IMR-90 (cell line): Measurements from ENCODE around the gene ZBTB48. TPM values are rescaled to one million over a fixed set of nuclear protein-coding genes. Genes with fewer than 3 reads are reported as not detected.

Experiments used
- ATAC-seq: fragments of 200-7000 bp; cut with Tn5 transposase; 2 replicates; pipeline ENCODE4 v1.9.1; 2020; ENCODE audit warnings: low read depth, mild to moderate bottlenecking, moderate library complexity
- BruUV-seq: library from RNA; stranded (reverse); fragments of 400-500 nt; replicated peaks from 2 replicates; lab custom pipeline; 2021; lab: Mats Ljungman, UMichigan
- CTCF ChIA-PET: fragments of 300-600 bp; formaldehyde crosslinking; extraction: SDS; loops from one replicate; lab custom pipeline; 2021; ENCODE audit warnings: antibody characterized with exemption; lab: Yijun Ruan, JAX
- POLR2A ChIA-PET: fragments of 300-600 bp; sonication (Branson Sonifier 250); formaldehyde crosslinking; loops from one replicate; lab custom pipeline; 2022; ENCODE audit warnings: antibody characterized with exemption; ENCODE audit not compliant: unreplicated experiment; lab: Charles Lee
- DNase-seq: peaks from one replicate; pipeline ENCODE4 v3.0.0; 2013
- H2AFZ ChIP-seq: replicated peaks from 2 replicates; pipeline ENCODE3; 2013; ENCODE audit warnings: low read length, mild to moderate bottlenecking; ENCODE audit not compliant: poor library complexity
- H2AK5ac ChIP-seq: 2 replicates; pipeline ENCODE4 v1.6.1; 2013; ENCODE audit warnings: low read depth, low read length, inconsistent platforms
- H2AK9ac ChIP-seq: replicated peaks from 2 replicates; pipeline ENCODE3; 2013; ENCODE audit warnings: mild to moderate bottlenecking, low read depth, low read length, moderate library complexity; ENCODE audit not compliant: poor library complexity
- H2BK120ac ChIP-seq: 2 replicates; pipeline ENCODE4 v1.6.1; 2013; ENCODE audit warnings: low read depth, low read length, inconsistent platforms
- H2BK15ac ChIP-seq: 3 replicates; pipeline ENCODE4 v1.6.1; 2013; ENCODE audit warnings: low read depth, low read length, inconsistent platforms
- H2BK20ac ChIP-seq: 2 replicates; pipeline ENCODE4 v1.6.1; 2013; ENCODE audit warnings: low read depth, mild to moderate bottlenecking, inconsistent platforms, low read length, moderate library complexity
- H2BK5ac ChIP-seq: 2 replicates; pipeline ENCODE4 v1.6.1; 2013; ENCODE audit warnings: mild to moderate bottlenecking, low read depth, low read length, inconsistent platforms; ENCODE audit not compliant: poor library complexity, severe bottlenecking
- H3K14ac ChIP-seq: replicated peaks from 2 replicates; pipeline ENCODE4 v1.6.1; 2013; ENCODE audit warnings: low read depth, low read length, inconsistent platforms
- H3K18ac ChIP-seq: 2 replicates; pipeline ENCODE4 v1.6.1; 2013; ENCODE audit warnings: low read depth, low read length, control low read depth
- H3K23ac ChIP-seq: 2 replicates; pipeline ENCODE4 v1.6.1; 2013; ENCODE audit warnings: low read depth, low read length, inconsistent platforms
- H3K27ac ChIP-seq: 2 replicates; pipeline ENCODE4 v1.5.1; 2013; ENCODE audit warnings: mild to moderate bottlenecking, control low read depth, low read length; ENCODE audit not compliant: insufficient read depth
- H3K27me3 ChIP-seq: 2 replicates; pipeline ENCODE4 v1.6.1; 2013; ENCODE audit warnings: low read length; ENCODE audit not compliant: control insufficient read depth, insufficient read depth
- H3K36me3 ChIP-seq: 2 replicates; pipeline ENCODE4 v1.6.1; 2013; ENCODE audit warnings: low read length, mixed read lengths; ENCODE audit not compliant: control insufficient read depth, insufficient read depth
- H3K4ac ChIP-seq: 2 replicates; pipeline ENCODE4 v1.6.1; 2013; ENCODE audit warnings: low read depth, low read length, inconsistent platforms
- H3K4me1 ChIP-seq: 2 replicates; pipeline ENCODE4 v1.6.1; 2013; ENCODE audit warnings: low read length, mixed read lengths; ENCODE audit not compliant: control insufficient read depth, insufficient read depth
- H3K4me2 ChIP-seq: 2 replicates; pipeline ENCODE4 v1.6.1; 2013; ENCODE audit warnings: low read depth, mild to moderate bottlenecking, control low read depth, low read length, moderate library complexity
- H3K4me3 ChIP-seq: 2 replicates; pipeline ENCODE4 v1.5.1; 2013; ENCODE audit warnings: low read depth, mild to moderate bottlenecking, control low read depth, low read length, moderate library complexity; ENCODE audit not compliant: insufficient read depth
- H3K56ac ChIP-seq: 2 replicates; pipeline ENCODE4 v1.6.1; 2013; ENCODE audit warnings: low read length, inconsistent platforms; ENCODE audit not compliant: insufficient read depth; ENCODE audit errors: extremely low read depth
- H3K79me1 ChIP-seq, 2 experiments: 2 replicates each; pipeline ENCODE4 v1.6.1; 2013; ENCODE audit warnings: low read length in 2 of 2, inconsistent platforms in 1 of 2, low read depth in 1 of 2
- H3K9ac ChIP-seq: 2 replicates; pipeline ENCODE4 v1.6.1; 2013; ENCODE audit warnings: low read depth, low read length, control low read depth
- H3K9me1 ChIP-seq: 2 replicates; pipeline ENCODE4 v1.6.1; 2013; ENCODE audit warnings: low read length, inconsistent platforms; ENCODE audit not compliant: insufficient read depth
- H3K9me3 ChIP-seq: 2 replicates; pipeline ENCODE4 v1.6.1; 2013; ENCODE audit warnings: low read length; ENCODE audit not compliant: control insufficient read depth, insufficient read depth
- H4K20me1 ChIP-seq: 2 replicates; pipeline ENCODE4 v1.6.1; 2013; ENCODE audit warnings: low read length, inconsistent platforms; ENCODE audit not compliant: insufficient read depth
- H4K5ac ChIP-seq: 2 replicates; pipeline ENCODE4 v1.6.1; 2013; ENCODE audit warnings: mild to moderate bottlenecking, low read depth, low read length, control low read depth
- H4K8ac ChIP-seq, 2 experiments: 2 replicates each; pipeline ENCODE4 v1.6.1; 2013; ENCODE audit warnings: low read depth in 2 of 2, low read length in 2 of 2, control low read depth in 1 of 2, inconsistent platforms in 1 of 2
- H4K91ac ChIP-seq: 2 replicates; pipeline ENCODE4 v1.6.1; 2013; ENCODE audit warnings: low read depth, low read length, inconsistent platforms; ENCODE audit not compliant: insufficient read depth
- ELK1 ChIP-seq: fragments of 150-350 bp; IDR thresholded peaks from 2 replicates; pipeline ENCODE4 v1.6.1; 2016; ENCODE audit warnings: low read depth, mild to moderate bottlenecking, low read length, moderate library complexity, borderline replicate concordance
- MAFK ChIP-seq: IDR thresholded peaks from 2 replicates; pipeline ENCODE4 v1.6.1; 2012; ENCODE audit warnings: low read depth, low read length, improper control_type of control experiment
- MXI1 ChIP-seq: IDR thresholded peaks from 2 replicates; pipeline ENCODE4 v1.6.1; 2012; ENCODE audit warnings: low read depth, mild to moderate bottlenecking, low read length, moderate library complexity, borderline replicate concordance
- RFX5 ChIP-seq: IDR thresholded peaks from 2 replicates; pipeline ENCODE4 v1.8.0; 2012; ENCODE audit warnings: low read depth, mild to moderate bottlenecking, low read length, moderate library complexity
- USF2 ChIP-seq: fragments of 150-350 bp; IDR thresholded peaks from 2 replicates; pipeline ENCODE4 v1.6.1; 2017; ENCODE audit warnings: mild to moderate bottlenecking, antibody characterized with exemption, low read length, low read depth
- WGBS, 2 experiments: methylation state at CpG; one replicate each; pipeline versions ENCODE4 v1.1.5 to v1.1.7; 2013; ENCODE audit warnings: missing lambda C conversion rate in 2 of 2; ENCODE audit not compliant: insufficient read length in 1 of 2; ENCODE audit errors: extremely low coverage in 2 of 2; 5-methylcytosine and 5-hydroxymethylcytosine counted together
- dilution Hi-C: fragments of 300-500 bp; cut with HindIII; formaldehyde crosslinking; loops from one replicate; pipeline ENCODE4 v1.14.3; 2018; ENCODE audit warnings: low sequenced_read_pairs; ENCODE audit not compliant: unreplicated experiment
- in situ Hi-C: fragments of 300-500 bp; cut with MboI; formaldehyde crosslinking; loops from 3 replicates; pipeline ENCODE4 v1.14.3; 2019; ENCODE audit warnings: low sequenced_read_pairs, inconsistent platforms, mixed read lengths
- intact Hi-C: fragments of 100-400 bp; cut with micrococcal nuclease; formaldehyde crosslinking; loops from 2 replicates; pipeline ENCODE4 v1.10.0; 2022
- polyA plus RNA-seq, 3 experiments: library from polyadenylated mRNA; depleted of rRNA; stranded (reverse); fragments of >200 nt; gene quantifications; 2 replicates each; pipeline ENCODE4 v1.2.3, GENCODE V29; 2012; ENCODE audit warnings: low replicate concordance in 1 of 3
- total RNA-seq: library from RNA; depleted of rRNA; stranded (reverse); fragments of >200 nt; gene quantifications from 2 replicates; pipeline ENCODE4 v1.2.3, GENCODE V29; 2012
- TF ChIP-seq, protein P1 (sequence below): conservative IDR thresholded peaks from 2 replicates; pipeline ENCODE4 v1.5.1; 2012; ENCODE audit warnings: mild to moderate bottlenecking, low read depth, low read length, improper control_type of control experiment

Gene ZBTB48
- total and polyA plus RNA-seq, 2 of the 4 experiments (the other 2 are of a cell fraction) = 9.3 to 17.5 TPM

DNA sequence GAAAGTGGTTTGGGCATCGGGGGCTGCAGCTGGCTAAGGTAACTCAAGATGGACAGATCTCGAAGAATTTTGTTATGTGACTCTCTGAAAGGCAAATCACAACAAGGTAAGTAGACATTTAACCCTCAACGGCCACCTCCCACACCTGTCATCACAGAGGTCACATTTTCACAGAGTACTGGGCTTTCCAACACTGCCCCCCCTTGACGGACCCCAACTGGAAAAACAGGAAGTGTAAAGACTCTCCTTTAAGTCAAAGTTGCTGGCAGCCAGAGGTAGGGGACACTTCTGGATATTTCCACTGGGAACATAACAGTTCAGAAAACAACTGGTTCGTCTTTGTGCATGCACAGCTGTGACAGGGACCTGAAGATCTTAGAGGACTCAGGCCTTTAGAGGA lies 47.8 kb upstream of the ZBTB48 start:
- DNase-seq (no peak), ATAC-seq (no peak)
- Histone ChIP-seq H3K79me1 (peaks cover 13 to 15% of the 10 kb centered on the region in 2 experiments; a peak in 3 of 4 replicates), H4K8ac (no peak overlapping the region), H3K23ac (no peak overlapping the region), H3K56ac (no peak overlapping the region), H4K91ac (no peak overlapping the region), H4K5ac (no peak overlapping the region), H2AFZ (no peak overlapping the region), H3K4ac (no peak overlapping the region), H3K4me1 (no peaks in the 10 kb centered on the region), H2BK120ac (no peak overlapping the region), H3K9me3 (no peaks in the 10 kb centered on the region), H2BK15ac (no peak overlapping the region), H3K9me1 (peaks cover 3% of the 10 kb centered on the region; the same call in 1 of the 2 replicates), H2AK5ac (no peak overlapping the region), H3K36me3 (peaks cover 50% of the 10 kb centered on the region), H3K27ac (no peak overlapping the region), H3K14ac (no peak overlapping the region), H4K20me1 (peaks cover 7% of the 10 kb centered on the region; the same call in 1 of the 2 replicates), H3K27me3 (no peaks in the 10 kb centered on the region), H3K18ac (no peak overlapping the region), H3K9ac (no peak overlapping the region), H2BK5ac (no peak overlapping the region), H3K4me3 (no peak overlapping the region), H3K4me2 (no peak overlapping the region), H2BK20ac (no peak overlapping the region), H2AK9ac (no peak overlapping the region)
- no TSS peak for BruUV-seq
- dilution Hi-C loops (no loop called here), intact Hi-C loops (no loop called here), in situ Hi-C loops (no loop called here)
- WGBS, 2 experiments = no CpG with 5 or more reads among the region's 5 CpGs
- TF ChIP-seq ELK1 (no peak), MXI1 (no peak), RFX5 (no peak), MAFK (no peak), USF2 (no peak)
- TF ChIP-seq, protein P1, sequence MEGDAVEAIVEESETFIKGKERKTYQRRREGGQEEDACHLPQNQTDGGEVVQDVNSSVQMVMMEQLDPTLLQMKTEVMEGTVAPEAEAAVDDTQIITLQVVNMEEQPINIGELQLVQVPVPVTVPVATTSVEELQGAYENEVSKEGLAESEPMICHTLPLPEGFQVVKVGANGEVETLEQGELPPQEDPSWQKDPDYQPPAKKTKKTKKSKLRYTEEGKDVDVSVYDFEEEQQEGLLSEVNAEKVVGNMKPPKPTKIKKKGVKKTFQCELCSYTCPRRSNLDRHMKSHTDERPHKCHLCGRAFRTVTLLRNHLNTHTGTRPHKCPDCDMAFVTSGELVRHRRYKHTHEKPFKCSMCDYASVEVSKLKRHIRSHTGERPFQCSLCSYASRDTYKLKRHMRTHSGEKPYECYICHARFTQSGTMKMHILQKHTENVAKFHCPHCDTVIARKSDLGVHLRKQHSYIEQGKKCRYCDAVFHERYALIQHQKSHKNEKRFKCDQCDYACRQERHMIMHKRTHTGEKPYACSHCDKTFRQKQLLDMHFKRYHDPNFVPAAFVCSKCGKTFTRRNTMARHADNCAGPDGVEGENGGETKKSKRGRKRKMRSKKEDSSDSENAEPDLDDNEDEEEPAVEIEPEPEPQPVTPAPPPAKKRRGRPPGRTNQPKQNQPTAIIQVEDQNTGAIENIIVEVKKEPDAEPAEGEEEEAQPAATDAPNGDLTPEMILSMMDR = no peak
- ChIA-PET CTCF (no interaction called here), POLR2A (no interaction called here)
